Midbrain (tissue), 1 donor: Measurements from ENCODE around the gene AHSP.
"Not testable (repeated sequence)": the region's sequence is repeated elsewhere in the genome, so short reads cannot be mapped to it uniquely, and the experiment has no call there.

Source experiments
- DNase-seq: peaks from one replicate; lab custom pipeline; 2025; lab: John Stamatoyannopoulos, UW

The AHSP gene, protein sequence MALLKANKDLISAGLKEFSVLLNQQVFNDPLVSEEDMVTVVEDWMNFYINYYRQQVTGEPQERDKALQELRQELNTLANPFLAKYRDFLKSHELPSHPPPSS

GRCh38 chr16:31527734-31528274, at the start of gene AHSP:
TSS of gene AHSP (plus strand) at chr16:31527900. CDS start at chr16:31528140, 240 bp downstream.
- no peak for DNase-seq

DNA sequence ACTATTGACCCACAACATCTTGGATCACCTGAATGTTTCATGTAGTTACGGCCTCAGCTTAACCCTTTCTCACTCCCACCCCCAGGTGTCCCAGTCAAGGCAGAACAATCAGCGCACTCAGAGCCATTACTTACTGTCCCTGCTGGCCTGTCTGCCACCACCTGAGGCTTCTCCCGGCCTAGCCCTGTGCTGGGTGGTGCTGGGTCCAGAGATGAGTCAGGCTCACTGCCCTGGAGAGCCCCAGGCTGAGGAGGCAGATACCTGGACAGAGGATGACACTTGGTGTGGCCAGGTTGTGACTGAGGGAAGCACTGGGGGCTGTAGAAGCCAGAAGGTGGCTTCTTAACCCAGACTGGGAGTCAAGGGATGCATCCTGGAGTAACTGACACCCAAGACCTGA, 48.7 kb upstream of the AHSP start:
- DNase-seq: no peak

DNA sequence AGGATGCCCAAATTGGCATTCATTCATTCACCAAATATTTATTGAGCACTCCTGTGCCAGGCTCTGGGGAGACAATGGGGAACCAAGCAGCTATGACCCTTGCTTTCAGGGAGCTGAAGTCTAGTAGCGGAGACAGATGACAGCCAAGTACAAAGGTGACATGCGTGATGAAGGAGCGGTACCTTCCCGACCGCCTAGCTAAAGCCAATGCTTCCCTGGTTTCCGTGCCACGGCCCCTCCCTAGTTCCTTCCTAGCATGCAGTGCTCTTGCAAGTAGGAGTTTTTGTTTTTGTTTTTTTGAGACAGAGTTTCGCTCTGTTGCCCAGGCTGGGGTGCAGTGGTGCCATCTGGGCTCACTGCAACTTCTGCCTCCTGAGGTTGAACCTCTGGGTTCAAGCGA, 47.9 kb upstream of the AHSP start:
- DNase-seq: no peak

- no peak for DNase-seq
These were observed 46.7 kb upstream of the AHSP start for GRCh38 chr16:31480851-31481536.

DNA sequence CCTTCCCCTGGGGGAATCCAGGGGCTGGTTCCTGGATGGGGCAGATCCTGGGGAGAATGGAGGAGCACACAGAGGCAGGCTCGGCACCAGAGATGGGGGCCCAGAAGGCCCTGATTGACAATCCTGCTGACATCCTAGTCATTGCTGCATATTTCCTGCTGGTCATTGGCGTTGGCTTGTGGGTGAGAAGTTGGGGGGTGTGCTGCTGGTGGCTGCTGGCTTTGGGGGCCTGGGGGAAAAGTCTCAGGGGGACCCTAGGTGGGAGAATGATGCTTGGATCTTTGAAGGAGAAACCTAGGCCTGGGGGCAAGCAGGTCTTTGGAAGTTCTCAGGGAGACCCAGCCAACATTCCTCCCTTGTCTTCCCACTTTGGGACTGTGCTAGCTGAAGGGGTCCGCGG, 44.6 kb upstream of the AHSP start, which contains the start of gene SLC5A2:
SLC5A2 (plus strand) TSS at position 43 of the 400 bp plus-strand sequence; CDS start at position 57, 14 bp downstream.
- no peak for DNase-seq

GRCh38 chr16:31484048-31484447, 43.7 kb upstream of the AHSP start:
- DNase-seq: not testable (repeated sequence)

GRCh38 chr16:31484491-31485171, 43.1 kb upstream of the AHSP start:
- no peak for DNase-seq

GRCh38 chr16:31485571-31485970, 42.1 kb upstream of the AHSP start:
- no peak for DNase-seq

DNA sequence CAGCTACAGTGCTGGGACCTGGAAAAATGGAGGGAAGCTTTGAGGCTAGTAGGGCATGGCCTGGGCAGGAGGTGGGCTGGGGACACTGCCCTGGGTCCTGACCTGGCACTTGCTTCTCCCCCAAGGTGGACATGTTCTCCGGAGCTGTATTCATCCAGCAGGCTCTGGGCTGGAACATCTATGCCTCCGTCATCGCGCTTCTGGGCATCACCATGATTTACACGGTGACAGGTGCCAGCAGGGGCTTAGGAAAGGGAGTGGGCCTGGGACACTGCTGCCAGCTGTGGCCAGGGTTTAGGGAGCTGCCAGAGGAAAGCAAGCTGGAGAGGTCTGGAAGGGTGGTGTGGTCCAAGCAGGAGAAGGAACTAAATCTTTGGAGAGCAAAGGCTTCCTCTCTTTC, 41.7 kb upstream of the AHSP start:
- no peak for DNase-seq

DNA sequence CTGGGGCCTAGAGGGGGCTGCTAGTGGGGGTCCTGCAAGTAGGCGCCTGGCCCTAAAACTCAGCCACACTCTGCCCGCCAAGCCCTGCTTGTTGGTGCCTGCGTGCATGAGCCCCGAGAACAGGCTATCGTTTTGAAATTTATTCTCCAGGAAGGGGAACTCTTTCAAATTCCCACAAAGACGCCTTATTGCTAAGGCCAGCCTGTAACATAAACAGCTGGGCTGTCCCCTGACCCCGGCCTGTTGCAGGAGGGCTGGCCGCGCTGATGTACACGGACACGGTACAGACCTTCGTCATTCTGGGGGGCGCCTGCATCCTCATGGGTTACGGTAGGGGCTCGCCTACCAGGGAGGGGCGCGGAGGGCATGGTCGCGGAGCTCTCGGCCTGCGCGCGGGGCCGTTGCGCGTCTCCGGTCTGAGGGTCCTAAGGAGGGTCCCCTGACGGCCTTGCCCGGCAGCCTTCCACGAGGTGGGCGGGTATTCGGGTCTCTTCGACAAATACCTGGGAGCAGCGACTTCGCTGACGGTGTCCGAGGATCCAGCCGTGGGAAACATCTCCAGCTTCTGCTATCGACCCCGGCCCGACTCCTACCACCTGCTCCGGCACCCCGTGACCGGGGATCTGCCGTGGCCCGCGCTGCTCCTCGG, 40.5 kb upstream of the AHSP start:
- DNase-seq: no peak

GRCh38 chr16:31487720-31488467, 39.8 kb upstream of the AHSP start:
- peak; percentile 13 for DNase-seq

DNA sequence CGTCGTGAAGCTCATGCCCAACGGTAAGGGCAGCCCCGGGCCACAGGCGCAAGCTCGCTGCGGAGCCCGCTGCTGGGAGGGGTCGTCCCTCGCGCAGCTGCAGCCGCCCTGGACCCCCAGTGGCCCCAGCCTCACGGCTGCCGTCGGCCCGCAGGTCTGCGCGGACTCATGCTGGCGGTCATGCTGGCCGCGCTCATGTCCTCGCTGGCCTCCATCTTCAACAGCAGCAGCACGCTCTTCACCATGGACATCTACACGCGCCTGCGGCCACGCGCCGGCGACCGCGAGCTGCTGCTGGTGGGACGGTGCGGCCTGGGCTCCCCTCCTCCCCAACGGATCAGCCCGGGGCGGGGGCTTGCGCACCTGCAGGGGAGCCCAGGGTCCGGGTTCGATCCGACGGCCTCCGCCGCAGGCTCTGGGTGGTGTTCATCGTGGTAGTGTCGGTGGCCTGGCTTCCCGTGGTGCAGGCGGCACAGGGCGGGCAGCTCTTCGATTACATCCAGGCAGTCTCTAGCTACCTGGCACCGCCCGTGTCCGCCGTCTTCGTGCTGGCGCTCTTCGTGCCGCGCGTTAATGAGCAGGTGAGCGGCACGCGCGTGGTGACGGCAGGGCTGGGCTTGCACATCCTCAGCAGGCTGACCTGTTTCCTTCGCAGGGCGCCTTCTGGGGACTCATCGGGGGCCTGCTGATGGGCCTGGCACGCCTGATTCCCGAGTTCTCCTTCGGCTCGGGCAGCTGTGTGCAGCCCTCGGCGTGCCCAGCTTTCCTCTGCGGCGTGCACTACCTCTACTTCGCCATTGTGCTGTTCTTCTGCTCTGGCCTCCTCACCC, 39.0 kb upstream of the AHSP start:
- DNase-seq: no peak

GRCh38 chr16:31489298-31489564, 38.5 kb upstream of the AHSP start:
- DNase-seq: no peak

DNA sequence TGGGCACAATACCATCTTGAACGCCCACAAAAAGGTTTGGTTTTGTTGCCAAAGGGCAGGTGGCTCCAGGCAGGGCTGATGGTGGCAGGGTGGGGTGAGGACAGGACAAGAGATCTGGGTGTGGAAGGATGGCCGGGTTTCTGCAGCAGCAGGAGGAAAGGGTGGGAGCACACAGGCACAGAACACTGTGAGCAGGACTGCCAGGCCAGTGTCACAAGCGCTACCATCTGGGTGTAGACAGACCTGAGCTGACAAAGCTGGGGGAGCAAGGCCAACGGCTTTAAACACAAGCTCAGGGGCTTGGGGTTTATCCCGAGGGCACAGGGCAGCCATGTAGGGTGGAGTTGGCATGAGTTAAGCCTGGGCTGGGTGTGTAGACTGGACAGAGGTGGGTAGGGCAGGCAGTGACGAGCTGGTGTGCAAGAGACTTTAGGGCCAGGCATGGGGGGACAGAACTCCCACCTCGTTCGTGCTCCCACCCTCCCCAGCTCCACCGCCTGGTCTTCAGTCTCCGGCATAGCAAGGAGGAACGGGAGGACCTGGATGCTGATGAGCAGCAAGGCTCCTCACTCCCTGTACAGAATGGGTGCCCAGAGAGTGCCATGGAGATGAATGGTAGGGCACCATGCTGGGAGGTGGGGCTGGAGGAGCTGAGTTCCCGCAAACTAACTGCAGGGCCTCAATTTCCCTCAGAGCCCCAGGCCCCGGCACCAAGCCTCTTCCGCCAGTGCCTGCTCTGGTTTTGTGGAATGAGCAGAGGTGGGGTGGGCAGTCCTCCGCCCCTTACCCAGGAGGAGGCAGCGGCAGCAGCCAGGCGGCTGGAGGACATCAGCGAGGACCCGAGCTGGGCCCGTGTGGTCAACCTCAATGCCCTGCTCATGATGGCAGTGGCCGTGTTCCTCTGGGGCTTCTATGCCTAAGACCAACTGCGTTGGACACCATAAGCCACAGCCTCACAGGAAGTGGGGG, 37.8 kb upstream of the AHSP start:
- no peak for DNase-seq

DNA sequence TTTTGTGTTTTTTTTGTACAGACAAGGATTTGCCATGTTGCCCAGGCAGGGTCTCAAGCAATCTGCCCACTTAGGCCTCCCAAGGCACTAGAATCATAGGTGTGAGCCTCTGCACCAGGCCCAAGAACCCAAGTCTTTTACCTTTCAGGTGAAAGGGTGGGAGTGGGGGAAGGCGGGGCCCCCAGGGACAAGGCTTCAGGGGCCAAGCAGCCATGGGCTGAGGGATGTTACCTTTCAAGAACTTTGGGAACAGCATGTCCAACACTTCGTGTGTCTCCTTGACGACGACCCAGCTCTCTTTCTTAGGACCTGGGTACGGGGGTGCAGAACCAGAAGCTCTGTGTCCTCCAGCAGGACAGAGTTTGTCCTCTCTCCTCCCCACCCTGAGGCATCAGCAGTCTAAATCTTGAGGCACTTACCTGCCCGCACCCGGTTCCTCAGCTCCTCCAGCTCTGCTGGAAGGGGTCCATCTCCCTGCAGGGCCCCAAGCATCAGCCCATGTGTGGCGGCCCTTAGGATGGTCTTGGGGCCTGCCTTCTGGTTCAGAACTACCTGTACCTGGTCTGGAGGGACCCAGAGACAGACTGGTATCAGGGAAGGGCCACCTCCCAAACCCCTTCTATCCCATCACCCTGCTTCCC, 35.8 kb upstream of the AHSP start:
- no peak for DNase-seq

- DNase-seq: no peak
These were observed 34.1 kb upstream of the AHSP start for GRCh38 chr16:31493506-31494125.

DNA sequence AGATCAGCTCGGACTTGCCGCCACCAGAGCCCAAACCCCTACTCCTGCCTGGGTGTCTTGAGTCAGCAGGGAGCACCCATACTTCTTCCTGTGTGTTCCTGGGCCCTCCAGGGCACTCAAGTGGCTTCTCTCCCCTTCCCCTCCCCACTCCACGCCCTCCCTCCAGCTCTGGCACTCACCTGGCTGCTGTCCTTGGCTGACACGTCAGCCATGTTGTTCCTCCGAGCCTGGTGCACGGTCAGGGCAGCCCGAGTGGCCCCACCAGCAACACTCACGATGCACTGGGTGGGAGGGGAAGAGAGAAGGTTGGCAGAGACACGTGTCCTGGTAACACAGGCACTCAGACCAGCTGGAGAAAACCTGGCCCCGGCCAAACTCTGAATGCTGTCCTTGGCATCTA, 31.0 kb upstream of the AHSP start:
- DNase-seq: no peak

DNA sequence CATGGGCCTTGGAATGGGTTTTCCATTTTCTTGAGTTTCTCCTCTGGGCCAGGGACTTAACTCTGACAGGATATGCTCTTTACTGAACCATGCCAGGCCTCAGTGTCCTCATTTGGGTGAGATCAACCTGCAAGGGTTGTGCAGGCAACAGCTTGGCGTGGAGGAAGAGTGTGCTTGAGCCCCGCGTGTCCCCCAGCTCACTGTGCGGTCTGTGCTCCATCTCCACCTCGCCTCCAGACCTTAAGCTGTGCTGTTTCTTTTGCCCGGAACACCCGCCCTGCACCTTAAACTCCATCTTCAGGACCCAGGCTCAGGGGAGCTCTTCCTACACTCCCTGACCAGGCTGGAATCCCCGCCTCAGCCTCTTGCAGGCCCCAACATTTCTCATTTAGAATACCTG, 29.2 kb upstream of the AHSP start:
- no peak for DNase-seq

- no peak for DNase-seq
These were observed 27.8 kb upstream of the AHSP start for GRCh38 chr16:31499928-31500327.
